HG03175 (cell line): Measurements from ENCODE around the gene TNKS2.
A peak's percentile ranks its signal among the peaks of the same experiment; 100 is the strongest.

Experiments used
- ATAC-seq: cut with Tn5 transposase; IDR thresholded peaks from one replicate; pipeline ENCODE4 v1.9.1; 2021; ENCODE audit warnings: mild to moderate bottlenecking, moderate library complexity; ENCODE audit not compliant: unreplicated experiment

The TNKS2 gene

GRCh38 chr10:91907914-91908336 is 109.7 kb downstream of the TNKS2 start:
- peak; percentile 17 for ATAC-seq

GRCh38 chr10:91908337-91909116 is 110.3 kb downstream of the TNKS2 start:
- peak; percentile 89 for ATAC-seq

- ATAC-seq, result no peak
Measured at GRCh38 chr10:91909117-91909677, 111.0 kb downstream of the TNKS2 start, which contains the start of gene FGFBP3. FGFBP3 (minus strand) TSS chr10:91909486; CDS start chr10:91908969, 517 bp downstream.

- no peak for ATAC-seq
Measured at GRCh38 chr10:91910467-91910866, 112.2 kb downstream of the TNKS2 start.
